Epithelial cell of proximal tubule (primary cell): ENCODE measurements around the gene GAB3. TPM values are rescaled to one million over a fixed set of nuclear protein-coding genes. Genes with fewer than 3 reads are reported as not detected.

Source experiments
- DNase-seq: peaks from one replicate; pipeline ENCODE4 v3.0.0-alpha.2; 2011; ENCODE audit warnings: low read depth
- H3K4me3 ChIP-seq: 2 replicates; pipeline ENCODE4 v1.5.1; 2011; ENCODE audit warnings: low read depth, mild to moderate bottlenecking, low read length
- total RNA-seq: library from RNA; depleted of rRNA; stranded (reverse); fragments of >200 nt; gene quantifications from 2 replicates; pipeline ENCODE4 v1.2.3, GENCODE V29; 2015
- TF ChIP-seq, protein P1 (sequence below): conservative IDR thresholded peaks from 2 replicates; pipeline ENCODE4 v1.5.1; 2012; ENCODE audit warnings: low read depth, mild to moderate bottlenecking, low read length

The GAB3 gene, protein sequence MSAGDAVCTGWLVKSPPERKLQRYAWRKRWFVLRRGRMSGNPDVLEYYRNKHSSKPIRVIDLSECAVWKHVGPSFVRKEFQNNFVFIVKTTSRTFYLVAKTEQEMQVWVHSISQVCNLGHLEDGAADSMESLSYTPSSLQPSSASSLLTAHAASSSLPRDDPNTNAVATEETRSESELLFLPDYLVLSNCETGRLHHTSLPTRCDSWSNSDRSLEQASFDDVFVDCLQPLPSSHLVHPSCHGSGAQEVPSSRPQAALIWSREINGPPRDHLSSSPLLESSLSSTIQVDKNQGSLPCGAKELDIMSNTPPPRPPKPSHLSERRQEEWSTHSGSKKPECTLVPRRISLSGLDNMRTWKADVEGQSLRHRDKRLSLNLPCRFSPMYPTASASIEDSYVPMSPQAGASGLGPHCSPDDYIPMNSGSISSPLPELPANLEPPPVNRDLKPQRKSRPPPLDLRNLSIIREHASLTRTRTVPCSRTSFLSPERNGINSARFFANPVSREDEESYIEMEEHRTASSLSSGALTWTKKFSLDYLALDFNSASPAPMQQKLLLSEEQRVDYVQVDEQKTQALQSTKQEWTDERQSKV
- 0.14 TPM in 1 of 2 replicates, not detected in the other for total RNA-seq

DNA sequence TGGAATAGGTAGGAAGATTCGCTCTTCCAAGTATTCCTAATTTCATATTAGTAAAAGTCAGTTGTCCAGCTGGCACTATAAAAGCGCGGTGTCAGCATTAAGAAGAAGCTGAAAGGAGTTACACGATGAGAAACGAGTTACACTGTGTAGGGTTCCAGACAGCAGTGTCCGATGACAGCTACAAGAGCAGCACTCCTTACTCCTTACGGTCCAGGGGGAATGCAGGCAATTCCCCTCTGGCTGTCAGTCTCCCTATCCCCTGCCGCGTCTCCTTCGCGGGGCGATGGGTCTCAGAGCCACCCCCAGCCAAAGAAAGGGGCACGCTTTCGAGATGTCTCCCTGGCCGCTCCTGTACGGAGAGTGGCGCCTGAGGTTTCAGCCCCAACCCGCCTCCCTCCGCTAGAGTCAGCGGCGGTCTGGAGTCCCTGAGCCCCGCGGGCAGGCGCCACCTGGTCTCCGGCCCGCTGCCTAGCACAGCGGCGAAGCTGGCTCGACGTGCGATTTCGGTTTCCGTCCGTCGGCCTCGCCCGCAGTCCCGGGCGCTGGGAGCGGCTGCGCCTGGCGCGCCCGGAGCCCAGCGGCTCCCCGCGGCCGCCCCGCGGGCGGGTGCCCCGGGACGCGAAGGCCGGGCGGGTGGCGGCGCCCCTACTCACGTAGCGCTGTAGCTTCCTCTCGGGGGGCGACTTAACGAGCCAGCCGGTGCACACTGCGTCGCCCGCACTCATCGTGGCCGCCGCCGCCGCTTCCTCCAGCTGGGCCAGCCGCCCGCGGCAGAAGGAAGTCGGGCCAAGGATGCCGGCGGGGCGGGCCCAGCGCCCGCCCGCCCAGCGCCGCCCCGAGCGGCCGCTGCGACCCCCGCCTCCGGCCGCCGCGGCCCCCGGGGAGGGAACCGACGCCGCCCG, at the start of gene GAB3:
Gene GAB3 (minus strand): TSS at position 777 of the 902 bp plus-strand sequence. CDS start 52 bp downstream, at position 725.
- no peak for DNase-seq
- TF ChIP-seq, protein P1, sequence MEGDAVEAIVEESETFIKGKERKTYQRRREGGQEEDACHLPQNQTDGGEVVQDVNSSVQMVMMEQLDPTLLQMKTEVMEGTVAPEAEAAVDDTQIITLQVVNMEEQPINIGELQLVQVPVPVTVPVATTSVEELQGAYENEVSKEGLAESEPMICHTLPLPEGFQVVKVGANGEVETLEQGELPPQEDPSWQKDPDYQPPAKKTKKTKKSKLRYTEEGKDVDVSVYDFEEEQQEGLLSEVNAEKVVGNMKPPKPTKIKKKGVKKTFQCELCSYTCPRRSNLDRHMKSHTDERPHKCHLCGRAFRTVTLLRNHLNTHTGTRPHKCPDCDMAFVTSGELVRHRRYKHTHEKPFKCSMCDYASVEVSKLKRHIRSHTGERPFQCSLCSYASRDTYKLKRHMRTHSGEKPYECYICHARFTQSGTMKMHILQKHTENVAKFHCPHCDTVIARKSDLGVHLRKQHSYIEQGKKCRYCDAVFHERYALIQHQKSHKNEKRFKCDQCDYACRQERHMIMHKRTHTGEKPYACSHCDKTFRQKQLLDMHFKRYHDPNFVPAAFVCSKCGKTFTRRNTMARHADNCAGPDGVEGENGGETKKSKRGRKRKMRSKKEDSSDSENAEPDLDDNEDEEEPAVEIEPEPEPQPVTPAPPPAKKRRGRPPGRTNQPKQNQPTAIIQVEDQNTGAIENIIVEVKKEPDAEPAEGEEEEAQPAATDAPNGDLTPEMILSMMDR, result no peak
- H3K4me3 ChIP-seq, result peak within 1 kb of the TSS; percentile 55

- no peak overlapping the region for H3K4me3 ChIP-seq
- TF ChIP-seq, protein P1, result no peak
- no peak for DNase-seq
Measured at GRCh38 chrX:154799556-154800348, 48.9 kb upstream of the GAB3 start.

DNA sequence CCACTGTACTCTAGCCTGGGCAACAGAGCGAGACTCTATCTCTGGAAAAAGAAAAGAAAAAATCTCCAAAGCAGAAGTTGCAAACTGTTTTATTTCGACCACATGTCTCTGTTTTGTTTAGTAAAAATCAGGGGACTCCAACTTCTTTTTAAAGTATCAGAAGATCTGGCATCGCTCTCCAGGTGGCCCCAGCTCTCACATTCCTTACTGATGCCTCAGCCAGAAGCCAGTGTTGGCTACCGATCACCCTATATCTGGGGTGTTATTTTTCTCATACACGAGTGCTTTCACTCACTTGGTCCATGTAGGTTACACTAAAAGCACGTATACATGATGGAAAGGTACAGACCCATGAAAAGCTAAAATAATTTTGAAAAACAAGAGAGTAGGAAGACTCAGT, 46.1 kb upstream of the GAB3 start:
- no peak overlapping the region for H3K4me3 ChIP-seq
- DNase-seq, result no peak
- TF ChIP-seq, protein P1, result no peak

DNA sequence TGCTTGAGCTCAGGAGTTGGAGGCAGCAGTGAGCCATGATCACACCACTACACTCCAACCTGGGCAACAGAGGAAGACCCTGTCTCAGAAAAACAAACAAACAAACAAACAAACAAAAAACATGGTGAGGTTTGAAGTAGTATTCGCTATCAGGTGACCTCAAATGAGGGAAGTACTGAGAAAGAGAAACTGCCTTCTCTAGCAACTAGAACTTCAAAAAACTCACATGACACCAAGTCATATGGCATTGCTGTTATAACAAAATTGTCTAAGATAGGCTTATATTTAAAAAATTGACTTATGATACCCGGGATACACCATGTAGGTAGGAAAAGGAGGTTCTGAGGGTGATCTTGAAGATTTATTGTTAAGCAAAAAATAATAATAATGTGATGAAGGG, 44.1 kb upstream of the GAB3 start:
- TF ChIP-seq, protein P1, result no peak
- no peak for DNase-seq
- H3K4me3 ChIP-seq, result no peak overlapping the region

DNA sequence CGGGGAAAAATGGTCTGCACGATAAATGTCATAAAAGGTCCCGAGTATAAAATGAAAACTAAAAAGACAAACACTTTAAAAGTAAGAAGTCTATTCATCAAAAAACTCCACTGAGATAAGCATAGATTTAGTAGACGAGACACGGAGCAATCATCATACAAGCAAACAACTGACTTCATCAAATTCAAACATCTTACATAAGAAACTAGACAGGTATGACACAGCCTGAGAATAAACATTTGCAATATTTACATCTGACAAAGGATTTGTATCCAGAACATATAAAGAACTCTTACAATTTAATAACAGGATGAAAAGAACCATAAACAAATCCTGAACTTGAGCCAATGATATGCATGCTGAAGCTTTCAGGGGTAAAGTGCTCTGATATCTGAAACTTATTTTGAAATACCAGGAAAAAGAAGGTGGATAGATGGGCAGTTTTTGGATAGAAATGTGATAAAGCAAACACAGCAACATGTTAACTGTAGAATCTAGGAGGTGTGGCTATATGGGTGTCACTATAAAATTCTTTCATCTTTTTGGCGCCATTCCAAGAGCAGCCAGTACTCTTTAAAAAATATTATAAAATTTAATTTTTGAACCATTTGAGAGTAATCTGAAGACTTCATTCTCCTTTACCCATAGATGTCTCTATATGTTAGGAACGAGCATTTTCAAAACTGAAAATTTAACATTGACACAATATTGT, 42.4 kb upstream of the GAB3 start:
- TF ChIP-seq, protein P1, result no peak
- H3K4me3 ChIP-seq, result no peak overlapping the region
- DNase-seq, result no peak

- H3K4me3 ChIP-seq, result no peak overlapping the region
- TF ChIP-seq, protein P1, result no peak
- DNase-seq, result no peak
Measured at GRCh38 chrX:154791939-154792338, 41.1 kb upstream of the GAB3 start.
